Measurements from ENCODE around the gene MYBPC3.

GRCh38 chr11:47336595-47336994 lies 15.9 kb downstream of the MYBPC3 start:
- TF ChIP-seq CTCF (conservative IDR thresholded peaks at IDR 0.05; ENCODE audit: low read depth in 2 of 2) (no peak), EZH2 (IDR thresholded peaks at IDR 0.05; ENCODE audit: low read depth, unreplicated experiment) (no peak), REST (IDR thresholded peaks at IDR 0.05; ENCODE audit: unreplicated experiment) (no peak), ETS1 (IDR thresholded peaks at IDR 0.05) (no peak), ZNF331 (CRISPR knock-in tag; IDR thresholded peaks at IDR 0.05; ENCODE audit: low read depth) (no peak), JUNB (IDR thresholded peaks at IDR 0.05; ENCODE audit: unreplicated experiment) (no peak), POLR2AphosphoS5 (IDR thresholded peaks at IDR 0.05; ENCODE audit: low read depth) (no peak), ZNF114 (CRISPR knock-in tag; IDR thresholded peaks at IDR 0.05) (no peak)

All from GM23338 (cell line).